C4-2B (cell line): ENCODE data around the gene XRCC6.
"Not testable (repeated sequence)": the region's sequence is repeated elsewhere in the genome, so short reads cannot be mapped to it uniquely, and the experiment has no call there.

Experiments
- H3K27ac ChIP-seq: fragments of 450-650 bp; 2 replicates; pipeline ENCODE4 v1.5.1; 2017
- CTCF ChIP-seq: fragments of 450-650 bp; conservative IDR thresholded peaks from 2 replicates; pipeline ENCODE4 v1.5.1; 2017; ENCODE audit warnings: mild to moderate bottlenecking
- ZFX ChIP-seq: fragments of 450-650 bp; IDR thresholded peaks from 2 replicates; pipeline ENCODE4 v1.6.1; 2017

The XRCC6 gene

DNA sequence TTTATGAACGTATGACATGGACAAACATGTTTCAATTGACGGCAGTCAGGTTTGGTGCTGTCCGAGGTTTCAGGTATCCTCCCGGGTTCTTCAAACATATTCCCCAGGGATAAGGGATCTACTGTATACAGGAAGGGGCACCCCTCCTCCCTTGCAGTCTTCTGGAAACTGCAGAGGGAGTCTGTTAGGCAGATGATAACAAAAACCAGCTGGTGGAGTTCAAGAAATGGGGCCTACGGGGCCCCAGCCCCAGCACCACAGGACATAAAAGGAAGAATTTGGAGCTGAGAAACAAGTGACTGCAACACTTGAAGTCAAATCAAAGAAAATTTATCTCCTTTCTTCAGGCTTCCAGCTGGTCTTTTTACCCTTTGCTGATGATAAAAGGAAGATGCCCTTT, 35.5 kb downstream of the XRCC6 start:
- no peak for TF ChIP-seq CTCF
- TF ChIP-seq ZFX: no peak
- H3K27ac ChIP-seq: no peak overlapping the region

- no peak overlapping the region for H3K27ac ChIP-seq
- TF ChIP-seq ZFX: no peak
These were observed 36.6 kb downstream of the XRCC6 start for GRCh38 chr22:41657709-41658108.

GRCh38 chr22:41658869-41659268, 37.8 kb downstream of the XRCC6 start:
- TF ChIP-seq CTCF (no peak), ZFX (no peak)
- H3K27ac ChIP-seq: no peak overlapping the region

GRCh38 chr22:41659941-41660340, 38.8 kb downstream of the XRCC6 start:
- no peak overlapping the region for H3K27ac ChIP-seq
- TF ChIP-seq ZFX (no peak), CTCF (no peak)

DNA sequence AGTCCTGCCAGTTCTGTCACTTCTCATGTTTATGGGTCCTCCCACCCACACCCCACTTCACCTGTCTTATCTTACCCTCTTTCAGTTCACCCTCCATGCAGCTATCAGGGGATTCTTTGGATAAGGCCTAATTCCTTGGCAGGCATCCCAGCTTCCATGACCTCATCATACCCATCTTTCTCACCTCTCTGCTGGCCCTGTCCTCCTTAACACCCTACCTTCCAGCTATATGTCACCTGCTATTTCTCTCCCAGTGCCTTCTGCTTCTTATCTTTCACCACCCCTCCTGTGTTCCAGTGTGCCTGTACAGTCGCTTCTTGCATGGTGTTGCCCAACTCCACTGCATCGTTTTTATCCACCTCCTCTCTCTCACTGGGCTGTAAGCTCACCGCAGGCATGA, 39.3 kb downstream of the XRCC6 start:
- H3K27ac ChIP-seq: no peak overlapping the region
- TF ChIP-seq CTCF: no peak
- TF ChIP-seq ZFX: no peak

- no peak overlapping the region for H3K27ac ChIP-seq
- TF ChIP-seq CTCF (no peak), ZFX (no peak)
These were observed 40.0 kb downstream of the XRCC6 start for GRCh38 chr22:41661088-41661487.

- H3K27ac ChIP-seq: no peak overlapping the region
- TF ChIP-seq CTCF (no peak), ZFX (no peak)
These were observed 40.6 kb downstream of the XRCC6 start for GRCh38 chr22:41661713-41662112.

DNA sequence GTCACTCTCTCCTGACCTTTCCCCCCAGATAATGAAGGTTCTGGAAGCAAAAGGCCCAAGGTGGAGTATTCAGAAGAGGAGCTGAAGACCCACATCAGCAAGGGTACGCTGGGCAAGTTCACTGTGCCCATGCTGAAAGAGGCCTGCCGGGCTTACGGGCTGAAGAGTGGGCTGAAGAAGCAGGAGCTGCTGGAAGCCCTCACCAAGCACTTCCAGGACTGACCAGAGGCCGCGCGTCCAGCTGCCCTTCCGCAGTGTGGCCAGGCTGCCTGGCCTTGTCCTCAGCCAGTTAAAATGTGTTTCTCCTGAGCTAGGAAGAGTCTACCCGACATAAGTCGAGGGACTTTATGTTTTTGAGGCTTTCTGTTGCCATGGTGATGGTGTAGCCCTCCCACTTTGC, 42.5 kb downstream of the XRCC6 start:
- not testable (repeated sequence) for H3K27ac ChIP-seq

- no peak overlapping the region for H3K27ac ChIP-seq
- TF ChIP-seq CTCF (no peak), ZFX (no peak)
These were observed 43.4 kb downstream of the XRCC6 start for GRCh38 chr22:41664490-41664889.
